ENCODE measurements around the gene SH2D6. TPM values are rescaled to one million over a fixed set of nuclear protein-coding genes. Genes with fewer than 3 reads are reported as not detected.

Gene SH2D6
- total and polyA plus RNA-seq, 2 of the 8 experiments (the other 6 are each of a cell fraction or from before 2014, with no cell fraction given), result 0.42 TPM; not detected in 1

DNA sequence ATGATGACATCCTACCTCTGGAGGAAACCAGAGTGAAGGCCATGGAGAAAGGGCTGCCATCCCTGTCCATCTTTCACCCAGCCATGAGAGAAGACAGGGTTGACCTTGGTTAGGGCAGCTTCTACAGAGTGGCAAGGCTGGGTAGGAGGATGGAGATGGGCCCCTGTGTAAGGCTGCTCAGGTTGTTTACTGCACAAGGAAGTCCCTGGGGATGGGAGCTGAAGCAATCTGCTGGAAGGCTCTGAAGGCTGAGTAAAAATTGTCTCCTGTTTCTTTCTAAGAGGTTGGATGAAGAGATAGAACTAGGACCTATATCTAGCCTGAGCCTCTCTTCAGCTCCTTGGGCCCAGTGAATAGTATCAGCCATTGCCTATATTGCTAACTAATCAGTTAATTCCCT, 49.6 kb upstream of the SH2D6 start (continued):
- TF ChIP-seq, protein P1, sequence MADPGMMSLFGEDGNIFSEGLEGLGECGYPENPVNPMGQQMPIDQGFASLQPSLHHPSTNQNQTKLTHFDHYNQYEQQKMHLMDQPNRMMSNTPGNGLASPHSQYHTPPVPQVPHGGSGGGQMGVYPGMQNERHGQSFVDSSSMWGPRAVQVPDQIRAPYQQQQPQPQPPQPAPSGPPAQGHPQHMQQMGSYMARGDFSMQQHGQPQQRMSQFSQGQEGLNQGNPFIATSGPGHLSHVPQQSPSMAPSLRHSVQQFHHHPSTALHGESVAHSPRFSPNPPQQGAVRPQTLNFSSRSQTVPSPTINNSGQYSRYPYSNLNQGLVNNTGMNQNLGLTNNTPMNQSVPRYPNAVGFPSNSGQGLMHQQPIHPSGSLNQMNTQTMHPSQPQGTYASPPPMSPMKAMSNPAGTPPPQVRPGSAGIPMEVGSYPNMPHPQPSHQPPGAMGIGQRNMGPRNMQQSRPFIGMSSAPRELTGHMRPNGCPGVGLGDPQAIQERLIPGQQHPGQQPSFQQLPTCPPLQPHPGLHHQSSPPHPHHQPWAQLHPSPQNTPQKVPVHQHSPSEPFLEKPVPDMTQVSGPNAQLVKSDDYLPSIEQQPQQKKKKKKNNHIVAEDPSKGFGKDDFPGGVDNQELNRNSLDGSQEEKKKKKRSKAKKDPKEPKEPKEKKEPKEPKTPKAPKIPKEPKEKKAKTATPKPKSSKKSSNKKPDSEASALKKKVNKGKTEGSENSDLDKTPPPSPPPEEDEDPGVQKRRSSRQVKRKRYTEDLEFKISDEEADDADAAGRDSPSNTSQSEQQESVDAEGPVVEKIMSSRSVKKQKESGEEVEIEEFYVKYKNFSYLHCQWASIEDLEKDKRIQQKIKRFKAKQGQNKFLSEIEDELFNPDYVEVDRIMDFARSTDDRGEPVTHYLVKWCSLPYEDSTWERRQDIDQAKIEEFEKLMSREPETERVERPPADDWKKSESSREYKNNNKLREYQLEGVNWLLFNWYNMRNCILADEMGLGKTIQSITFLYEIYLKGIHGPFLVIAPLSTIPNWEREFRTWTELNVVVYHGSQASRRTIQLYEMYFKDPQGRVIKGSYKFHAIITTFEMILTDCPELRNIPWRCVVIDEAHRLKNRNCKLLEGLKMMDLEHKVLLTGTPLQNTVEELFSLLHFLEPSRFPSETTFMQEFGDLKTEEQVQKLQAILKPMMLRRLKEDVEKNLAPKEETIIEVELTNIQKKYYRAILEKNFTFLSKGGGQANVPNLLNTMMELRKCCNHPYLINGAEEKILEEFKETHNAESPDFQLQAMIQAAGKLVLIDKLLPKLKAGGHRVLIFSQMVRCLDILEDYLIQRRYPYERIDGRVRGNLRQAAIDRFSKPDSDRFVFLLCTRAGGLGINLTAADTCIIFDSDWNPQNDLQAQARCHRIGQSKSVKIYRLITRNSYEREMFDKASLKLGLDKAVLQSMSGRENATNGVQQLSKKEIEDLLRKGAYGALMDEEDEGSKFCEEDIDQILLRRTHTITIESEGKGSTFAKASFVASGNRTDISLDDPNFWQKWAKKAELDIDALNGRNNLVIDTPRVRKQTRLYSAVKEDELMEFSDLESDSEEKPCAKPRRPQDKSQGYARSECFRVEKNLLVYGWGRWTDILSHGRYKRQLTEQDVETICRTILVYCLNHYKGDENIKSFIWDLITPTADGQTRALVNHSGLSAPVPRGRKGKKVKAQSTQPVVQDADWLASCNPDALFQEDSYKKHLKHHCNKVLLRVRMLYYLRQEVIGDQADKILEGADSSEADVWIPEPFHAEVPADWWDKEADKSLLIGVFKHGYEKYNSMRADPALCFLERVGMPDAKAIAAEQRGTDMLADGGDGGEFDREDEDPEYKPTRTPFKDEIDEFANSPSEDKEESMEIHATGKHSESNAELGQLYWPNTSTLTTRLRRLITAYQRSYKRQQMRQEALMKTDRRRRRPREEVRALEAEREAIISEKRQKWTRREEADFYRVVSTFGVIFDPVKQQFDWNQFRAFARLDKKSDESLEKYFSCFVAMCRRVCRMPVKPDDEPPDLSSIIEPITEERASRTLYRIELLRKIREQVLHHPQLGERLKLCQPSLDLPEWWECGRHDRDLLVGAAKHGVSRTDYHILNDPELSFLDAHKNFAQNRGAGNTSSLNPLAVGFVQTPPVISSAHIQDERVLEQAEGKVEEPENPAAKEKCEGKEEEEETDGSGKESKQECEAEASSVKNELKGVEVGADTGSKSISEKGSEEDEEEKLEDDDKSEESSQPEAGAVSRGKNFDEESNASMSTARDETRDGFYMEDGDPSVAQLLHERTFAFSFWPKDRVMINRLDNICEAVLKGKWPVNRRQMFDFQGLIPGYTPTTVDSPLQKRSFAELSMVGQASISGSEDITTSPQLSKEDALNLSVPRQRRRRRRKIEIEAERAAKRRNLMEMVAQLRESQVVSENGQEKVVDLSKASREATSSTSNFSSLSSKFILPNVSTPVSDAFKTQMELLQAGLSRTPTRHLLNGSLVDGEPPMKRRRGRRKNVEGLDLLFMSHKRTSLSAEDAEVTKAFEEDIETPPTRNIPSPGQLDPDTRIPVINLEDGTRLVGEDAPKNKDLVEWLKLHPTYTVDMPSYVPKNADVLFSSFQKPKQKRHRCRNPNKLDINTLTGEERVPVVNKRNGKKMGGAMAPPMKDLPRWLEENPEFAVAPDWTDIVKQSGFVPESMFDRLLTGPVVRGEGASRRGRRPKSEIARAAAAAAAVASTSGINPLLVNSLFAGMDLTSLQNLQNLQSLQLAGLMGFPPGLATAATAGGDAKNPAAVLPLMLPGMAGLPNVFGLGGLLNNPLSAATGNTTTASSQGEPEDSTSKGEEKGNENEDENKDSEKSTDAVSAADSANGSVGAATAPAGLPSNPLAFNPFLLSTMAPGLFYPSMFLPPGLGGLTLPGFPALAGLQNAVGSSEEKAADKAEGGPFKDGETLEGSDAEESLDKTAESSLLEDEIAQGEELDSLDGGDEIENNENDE (IDR thresholded peaks at IDR 0.05; ENCODE audit: insufficient replicate concordance, low read length), result no peak
- TF ChIP-seq CREB1 (IDR thresholded peaks at IDR 0.05) (no peak), SUZ12 (IDR thresholded peaks at IDR 0.05; ENCODE audit: low read length) (no peak), SIRT6 (IDR thresholded peaks at IDR 0.05; ENCODE audit: low read length) (no peak)

Measured in H1 (cell line).